OCI-LY1 (cell line): ENCODE results near the gene SLC27A6.

ENCODE experiments used
- H2AFZ ChIP-seq: fragments of 200-600 bp; sonication (generic), shearing (Covaris generic); 2 replicates; pipeline ENCODE4 v1.6.0; 2014; ENCODE audit warnings: antibody characterized with exemption, mild to moderate bottlenecking, low read length
- H3F3A ChIP-seq: fragments of 200-600 bp; sonication (generic), shearing (Covaris generic); 2 replicates; pipeline ENCODE4 v1.6.0; 2014; ENCODE audit warnings: mild to moderate bottlenecking, antibody characterized with exemption, low read length, moderate library complexity; ENCODE audit not compliant: insufficient read depth
- H3K27ac ChIP-seq: fragments of 200-600 bp; sonication (generic); 2 replicates; pipeline ENCODE4 v1.5.1; 2014; ENCODE audit warnings: low read length, mixed run types, mild to moderate bottlenecking, low read depth; ENCODE audit not compliant: poor library complexity, severe bottlenecking
- H3K27me3 ChIP-seq: fragments of 200-600 bp; sonication (generic); 2 replicates; pipeline ENCODE4 v1.6.0; 2014; ENCODE audit warnings: antibody characterized with exemption, mild to moderate bottlenecking, low read length, moderate library complexity; ENCODE audit not compliant: insufficient read depth
- H3K36me3 ChIP-seq: fragments of 200-600 bp; sonication (generic); 2 replicates; pipeline ENCODE4 v1.6.1; 2014; ENCODE audit warnings: mild to moderate bottlenecking, antibody characterized with exemption, low read length, moderate library complexity, mixed read lengths; ENCODE audit not compliant: insufficient read depth
- H3K4me1 ChIP-seq: fragments of 200-600 bp; sonication (generic); 2 replicates; pipeline ENCODE4 v1.5.1; 2014; ENCODE audit warnings: mild to moderate bottlenecking, low read length, moderate library complexity; ENCODE audit not compliant: insufficient read depth, severe bottlenecking
- H3K4me2 ChIP-seq: fragments of 200-600 bp; sonication (generic), shearing (Covaris generic); 2 replicates; pipeline ENCODE4 v1.6.1; 2014; ENCODE audit warnings: low read length
- H3K4me3 ChIP-seq: fragments of 200-600 bp; sonication (generic); 2 replicates; pipeline ENCODE4 v1.5.1; 2014; ENCODE audit warnings: low read length, low read depth, mild to moderate bottlenecking, mixed read lengths; ENCODE audit not compliant: poor library complexity, severe bottlenecking
- H3K79me2 ChIP-seq: fragments of 200-600 bp; shearing (Covaris generic); 2 replicates; pipeline ENCODE4 v1.6.1; 2016; ENCODE audit warnings: mixed run types, low read length, mixed read lengths; ENCODE audit not compliant: insufficient read depth
- H3K9ac ChIP-seq: fragments of 200-600 bp; sonication (generic), shearing (Covaris generic); 2 replicates; pipeline ENCODE4 v1.6.1; 2014; ENCODE audit warnings: mild to moderate bottlenecking, low read length, mixed read lengths
- H3K9me2 ChIP-seq: fragments of 200-600 bp; sonication (generic), shearing (Covaris generic); 2 replicates; pipeline ENCODE4 v1.6.1; 2014; ENCODE audit warnings: low read depth, mild to moderate bottlenecking, low read length, mixed read lengths
- H3K9me3 ChIP-seq: fragments of 200-600 bp; shearing (Covaris generic); 2 replicates; pipeline ENCODE4 v1.6.1; 2014; ENCODE audit warnings: low read length, mixed read lengths
- H4K20me1 ChIP-seq: fragments of 200-600 bp; sonication (generic), shearing (Covaris generic); 2 replicates; pipeline ENCODE4 v1.6.0; 2016; ENCODE audit warnings: mild to moderate bottlenecking, low read length; ENCODE audit not compliant: insufficient read depth
- CTCF ChIP-seq: fragments of 200-600 bp; sonication (generic), shearing (Covaris generic); IDR thresholded peaks from 2 replicates; pipeline ENCODE4 v1.5.1; 2017; ENCODE audit warnings: mild to moderate bottlenecking, antibody characterized with exemption, low read length, moderate library complexity, mixed read lengths
- EZH2 ChIP-seq: fragments of 200-600 bp; sonication (generic), shearing (Covaris generic); IDR thresholded peaks from 2 replicates; pipeline ENCODE4 v1.8.0; 2017; ENCODE audit warnings: borderline replicate concordance, mixed run types, mild to moderate bottlenecking, antibody characterized with exemption, low read length, moderate library complexity, mixed read lengths

Gene SLC27A6

GRCh38 chr5:129057329-129057728 lies 92.0 kb downstream of the SLC27A6 start:
- Histone ChIP-seq H3K9ac (no peak overlapping the region), H3K27ac (no peak overlapping the region), H3K79me2 (no peaks in the 10 kb centered on the region), H4K20me1 (no peaks in the 10 kb centered on the region), H3K36me3 (no peaks in the 10 kb centered on the region), H3K4me1 (no peaks in the 10 kb centered on the region), H3K27me3 (no peaks in the 10 kb centered on the region), H3K4me2 (no peak overlapping the region), H3K4me3 (no peak overlapping the region), H3K9me2 (no peaks in the 10 kb centered on the region), H2AFZ (no peak overlapping the region), H3F3A (no peaks in the 10 kb centered on the region), H3K9me3 (no peaks in the 10 kb centered on the region)
- TF ChIP-seq EZH2 (no peak), CTCF (no peak)

- TF ChIP-seq EZH2: no peak
- H3K27ac ChIP-seq: no peak overlapping the region
Measured at GRCh38 chr5:129061849-129062248, 96.6 kb downstream of the SLC27A6 start.

GRCh38 chr5:129063483-129064113 lies 98.3 kb downstream of the SLC27A6 start:
- Histone ChIP-seq H3K27me3 (no peaks in the 10 kb centered on the region), H3K79me2 (no peaks in the 10 kb centered on the region), H3K4me2 (no peak overlapping the region), H3K27ac (no peak overlapping the region), H3F3A (no peaks in the 10 kb centered on the region), H3K9me2 (no peaks in the 10 kb centered on the region), H3K4me3 (no peak overlapping the region), H3K9me3 (no peaks in the 10 kb centered on the region), H3K36me3 (no peaks in the 10 kb centered on the region), H4K20me1 (no peaks in the 10 kb centered on the region), H2AFZ (no peak overlapping the region), H3K4me1 (no peaks in the 10 kb centered on the region), H3K9ac (no peak overlapping the region)
- TF ChIP-seq EZH2 (no peak), CTCF (no peak)

More at GRCh38 chr5:129061849-129062248, 96.6 kb downstream of the SLC27A6 start:
- Histone ChIP-seq H2AFZ (no peak overlapping the region), H3K4me2 (no peak overlapping the region), H3K27me3 (no peaks in the 10 kb centered on the region), H4K20me1 (no peaks in the 10 kb centered on the region), H3K9me2 (no peaks in the 10 kb centered on the region), H3K4me1 (no peaks in the 10 kb centered on the region), H3F3A (no peaks in the 10 kb centered on the region), H3K36me3 (no peaks in the 10 kb centered on the region), H3K79me2 (no peaks in the 10 kb centered on the region), H3K4me3 (no peak overlapping the region), H3K9me3 (no peaks in the 10 kb centered on the region), H3K9ac (no peak overlapping the region)

- Histone ChIP-seq H3F3A (no peaks in the 10 kb centered on the region), H4K20me1 (no peaks in the 10 kb centered on the region), H3K4me3 (no peak overlapping the region), H2AFZ (no peak overlapping the region), H3K27me3 (no peaks in the 10 kb centered on the region), H3K9ac (no peak overlapping the region), H3K9me3 (no peaks in the 10 kb centered on the region), H3K4me2 (no peak overlapping the region), H3K4me1 (no peaks in the 10 kb centered on the region), H3K79me2 (no peaks in the 10 kb centered on the region), H3K27ac (no peak overlapping the region), H3K9me2 (no peaks in the 10 kb centered on the region), H3K36me3 (no peaks in the 10 kb centered on the region)
- TF ChIP-seq CTCF: no peak
- TF ChIP-seq EZH2: no peak
Measured at GRCh38 chr5:129065721-129066120, 100.4 kb downstream of the SLC27A6 start.
